Measurements from ENCODE around the gene GRIFIN.

DNA sequence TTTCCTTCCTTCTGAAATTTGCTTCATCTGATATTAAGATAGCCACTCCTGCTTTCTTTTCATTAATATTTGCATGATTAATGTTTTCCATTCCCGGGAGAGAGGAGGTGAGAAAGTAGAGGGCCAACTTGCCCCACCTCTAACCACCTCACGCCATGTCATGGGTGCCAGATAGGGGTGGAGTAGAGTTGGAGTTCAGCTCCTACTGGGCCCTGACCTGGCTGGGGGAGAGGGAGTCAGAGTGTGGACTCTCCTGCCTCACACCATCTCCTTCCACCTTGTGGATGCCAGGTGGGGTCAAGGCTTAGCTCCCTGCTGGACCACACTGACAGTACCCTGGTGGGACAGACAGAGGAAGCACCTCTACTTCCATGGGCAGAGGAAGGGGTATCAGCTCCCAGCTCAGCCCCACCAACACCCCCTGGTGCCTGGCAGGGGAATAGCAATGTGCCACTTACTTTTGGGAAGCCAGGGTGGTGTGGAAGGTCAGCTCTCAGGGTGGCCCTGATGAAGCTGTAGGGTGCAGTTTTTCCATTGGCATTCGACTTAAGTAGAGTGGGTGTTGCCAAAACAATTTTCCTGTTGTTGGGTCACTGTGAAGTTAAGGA is 44.8 kb downstream of the GRIFIN start:
- TF ChIP-seq POLR2A (IDR thresholded peaks at IDR 0.05) (no peak), EP300 (IDR thresholded peaks at IDR 0.05) (no peak), POLR2AphosphoS5 (IDR thresholded peaks at IDR 0.05) (no peak)
- TF ChIP-seq, protein P1, sequence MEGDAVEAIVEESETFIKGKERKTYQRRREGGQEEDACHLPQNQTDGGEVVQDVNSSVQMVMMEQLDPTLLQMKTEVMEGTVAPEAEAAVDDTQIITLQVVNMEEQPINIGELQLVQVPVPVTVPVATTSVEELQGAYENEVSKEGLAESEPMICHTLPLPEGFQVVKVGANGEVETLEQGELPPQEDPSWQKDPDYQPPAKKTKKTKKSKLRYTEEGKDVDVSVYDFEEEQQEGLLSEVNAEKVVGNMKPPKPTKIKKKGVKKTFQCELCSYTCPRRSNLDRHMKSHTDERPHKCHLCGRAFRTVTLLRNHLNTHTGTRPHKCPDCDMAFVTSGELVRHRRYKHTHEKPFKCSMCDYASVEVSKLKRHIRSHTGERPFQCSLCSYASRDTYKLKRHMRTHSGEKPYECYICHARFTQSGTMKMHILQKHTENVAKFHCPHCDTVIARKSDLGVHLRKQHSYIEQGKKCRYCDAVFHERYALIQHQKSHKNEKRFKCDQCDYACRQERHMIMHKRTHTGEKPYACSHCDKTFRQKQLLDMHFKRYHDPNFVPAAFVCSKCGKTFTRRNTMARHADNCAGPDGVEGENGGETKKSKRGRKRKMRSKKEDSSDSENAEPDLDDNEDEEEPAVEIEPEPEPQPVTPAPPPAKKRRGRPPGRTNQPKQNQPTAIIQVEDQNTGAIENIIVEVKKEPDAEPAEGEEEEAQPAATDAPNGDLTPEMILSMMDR (IDR thresholded peaks at IDR 0.05): peak; percentile 41 to 55 (median 50)
